HG03135 (cell line): Measurements from ENCODE around the gene ZSWIM1.

Source experiments
- ATAC-seq: cut with Tn5 transposase; IDR thresholded peaks from one replicate; pipeline ENCODE4 v1.9.1; 2021; ENCODE audit warnings: mild to moderate bottlenecking, moderate library complexity; ENCODE audit not compliant: unreplicated experiment

Gene ZSWIM1

DNA sequence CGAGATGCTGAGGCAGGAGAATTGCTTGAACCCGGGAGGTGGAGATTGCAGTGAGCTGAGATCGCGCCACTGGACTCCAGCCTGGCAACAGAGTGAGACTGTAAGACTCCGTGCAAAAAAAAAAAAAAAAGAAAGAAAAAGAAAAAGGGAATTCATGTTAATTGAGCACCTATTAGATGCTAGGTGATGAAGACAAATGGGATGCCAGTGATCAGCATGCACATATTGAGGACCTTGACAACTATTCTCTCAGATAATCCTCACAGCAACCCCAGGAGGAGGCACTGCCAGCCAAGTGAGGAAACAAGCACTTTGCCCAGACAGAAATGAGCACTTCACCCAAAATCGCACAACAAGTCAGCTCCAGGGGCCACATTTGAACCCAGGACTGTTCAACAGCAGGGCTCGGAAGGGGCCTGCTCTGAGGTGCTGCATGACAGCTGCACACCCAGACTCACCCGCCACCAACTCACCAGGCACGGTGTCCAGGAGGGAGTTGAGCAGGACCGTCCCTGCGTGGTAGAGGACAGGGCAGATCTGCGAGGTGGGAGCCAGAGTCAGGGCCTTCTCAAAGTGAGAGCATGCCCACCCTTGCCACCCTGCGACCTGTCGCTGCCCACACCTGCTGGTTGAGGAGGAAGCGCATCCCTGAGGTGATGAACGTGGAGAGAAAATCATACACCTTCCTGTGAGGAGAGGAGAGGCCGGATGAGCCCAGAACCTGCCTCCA, 26.4 kb downstream of the ZSWIM1 start:
- ATAC-seq, result no peak

GRCh38 chr20:45908084-45908483, 27.1 kb downstream of the ZSWIM1 start:
- ATAC-seq, result no peak

DNA sequence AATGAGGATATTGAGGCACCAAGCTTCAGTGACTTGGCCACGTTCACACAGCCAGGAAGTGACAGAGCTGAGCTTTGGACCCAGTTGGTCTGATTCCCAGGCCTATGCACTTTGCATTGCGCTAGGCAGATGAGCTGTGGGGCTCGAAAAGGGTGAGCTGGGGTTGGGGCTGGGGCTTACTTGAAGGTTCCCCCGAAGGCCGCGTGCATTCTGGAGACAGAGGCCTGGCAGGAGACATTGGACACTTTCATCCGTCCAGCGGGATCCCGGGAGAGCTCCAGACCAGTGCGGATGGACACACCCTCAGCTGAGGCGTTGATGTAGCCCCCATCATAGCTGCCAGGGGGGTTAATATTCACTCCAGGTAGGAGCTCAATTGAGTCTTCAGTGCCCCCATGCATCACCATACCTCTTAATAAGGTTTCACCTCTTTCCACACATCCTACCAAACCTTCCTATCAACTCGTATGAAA, 28.3 kb downstream of the ZSWIM1 start:
- ATAC-seq, result no peak

GRCh38 chr20:45909817-45910669, 29.0 kb downstream of the ZSWIM1 start:
- no peak for ATAC-seq

DNA sequence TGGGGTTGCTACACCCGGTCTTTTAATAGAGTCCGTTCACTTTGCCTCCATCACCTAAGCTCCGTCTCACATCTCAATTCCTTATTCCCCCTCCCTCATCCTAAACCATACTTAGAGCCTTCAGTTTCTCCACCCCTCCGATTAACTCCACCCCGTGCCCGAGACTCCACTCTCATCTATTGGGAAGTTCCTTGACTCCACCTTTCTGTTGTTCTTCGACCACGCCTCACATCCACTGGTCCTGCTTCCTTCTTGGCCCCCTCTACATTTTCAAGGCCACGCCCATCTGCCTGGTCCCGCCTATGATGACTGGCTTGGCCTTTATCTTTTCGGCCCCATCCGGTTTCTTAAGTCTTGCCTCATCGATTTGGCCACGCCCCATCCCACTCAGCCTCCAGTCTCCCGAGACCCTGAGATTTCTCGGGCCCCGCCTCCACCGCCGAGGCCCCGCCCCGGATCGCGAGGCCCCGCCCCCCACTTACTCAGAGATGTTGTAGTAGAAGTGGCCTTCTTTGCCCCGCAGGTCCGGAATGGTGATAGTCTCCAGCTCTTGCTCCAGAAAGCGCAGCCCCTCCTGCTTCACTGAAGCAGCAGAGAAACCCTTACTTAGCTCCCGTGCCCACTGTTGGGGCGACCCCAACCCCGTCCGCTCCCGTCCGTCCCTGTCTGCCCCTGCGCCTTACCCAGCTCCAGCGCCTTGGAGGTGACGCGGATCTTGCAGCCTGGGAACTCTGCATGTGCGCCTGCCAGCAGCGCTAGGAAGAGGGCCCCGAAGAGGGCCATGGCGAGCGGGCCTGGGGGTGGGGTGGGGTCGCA, 29.9 kb downstream of the ZSWIM1 start:
- ATAC-seq, result peak; percentile 92

- ATAC-seq, result no peak
Measured at GRCh38 chr20:45911486-45912343, 30.7 kb downstream of the ZSWIM1 start, which contains the start of gene PLTP. Gene PLTP, minus strand, starts transcription at chr20:45912155. Its CDS starts 703 bp downstream, at chr20:45911452.

GRCh38 chr20:45912344-45912682, 31.3 kb downstream of the ZSWIM1 start:
- ATAC-seq, result no peak

DNA sequence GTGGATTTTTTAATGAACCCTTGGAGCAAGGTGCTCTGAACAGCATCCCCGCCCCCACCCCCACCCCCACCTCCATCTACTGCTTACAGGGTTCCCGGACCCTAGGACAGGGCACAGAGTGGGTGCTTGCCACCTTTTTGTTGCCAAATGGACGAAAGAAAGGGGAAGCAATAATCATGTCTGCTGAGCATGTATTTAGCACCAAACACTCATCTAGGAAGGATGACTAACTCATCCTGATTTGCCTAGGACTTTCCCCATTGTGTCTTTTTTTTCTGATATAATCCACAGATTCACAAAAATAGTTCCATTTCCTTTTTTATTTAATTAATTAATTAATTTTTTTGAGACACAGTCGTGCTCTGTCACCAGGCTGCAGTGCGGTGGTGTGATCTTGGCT, 32.1 kb downstream of the ZSWIM1 start:
- no peak for ATAC-seq

DNA sequence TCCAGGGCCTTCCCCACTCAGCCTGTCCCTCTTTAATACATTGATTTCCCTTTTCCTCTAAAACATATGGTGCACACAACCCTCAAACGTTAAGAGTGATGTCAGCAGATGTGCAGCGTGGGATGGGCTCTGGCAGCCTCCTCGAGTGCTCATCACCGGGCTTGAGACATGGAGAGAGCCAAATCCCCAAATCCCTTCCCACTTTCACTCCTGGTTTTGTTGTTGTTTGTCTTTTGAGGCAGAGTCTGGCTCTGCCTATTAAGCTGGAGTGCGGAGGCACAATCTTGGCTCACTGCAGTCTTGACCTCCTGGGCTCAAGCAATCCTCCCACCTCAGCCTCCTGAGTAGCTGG, 36.7 kb downstream of the ZSWIM1 start:
- ATAC-seq, result no peak

GRCh38 chr20:45918182-45918737, 37.2 kb downstream of the ZSWIM1 start:
- ATAC-seq, result no peak

DNA sequence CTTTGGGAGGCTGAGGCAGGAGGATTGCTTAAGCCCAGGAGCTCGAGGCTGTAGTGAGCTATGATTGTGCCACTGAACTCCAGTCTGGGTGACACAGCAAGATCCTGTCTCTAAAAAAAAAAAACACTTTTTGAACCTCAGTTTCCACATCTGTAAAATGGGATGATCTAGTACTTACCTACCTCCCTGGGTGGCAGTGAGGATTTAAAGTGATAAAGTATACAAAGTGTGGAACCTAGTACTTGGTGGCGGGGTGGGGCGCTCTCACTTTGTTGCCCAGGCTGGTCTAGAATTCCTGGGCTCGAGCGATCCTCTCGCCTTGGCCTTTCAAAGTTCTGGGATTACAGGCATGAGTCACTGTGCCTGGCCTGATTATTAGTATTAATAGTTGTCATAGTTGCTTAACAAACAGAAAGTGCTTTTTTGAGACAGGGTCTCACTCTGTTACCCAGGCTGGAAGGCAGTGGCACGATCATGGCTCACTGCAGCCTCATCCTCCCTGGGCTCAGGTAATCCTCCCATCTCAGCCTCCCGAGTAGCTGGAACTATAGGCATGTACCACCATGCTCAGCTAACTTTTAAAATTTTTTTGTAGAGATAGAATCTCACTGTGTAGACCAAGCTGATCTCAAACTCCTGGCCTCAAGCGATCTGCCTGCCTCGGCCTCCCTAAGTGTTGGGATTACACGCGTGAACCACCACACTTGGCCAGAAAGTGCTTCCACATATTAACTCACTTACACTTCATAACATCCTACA, 37.9 kb downstream of the ZSWIM1 start:
- ATAC-seq, result no peak

DNA sequence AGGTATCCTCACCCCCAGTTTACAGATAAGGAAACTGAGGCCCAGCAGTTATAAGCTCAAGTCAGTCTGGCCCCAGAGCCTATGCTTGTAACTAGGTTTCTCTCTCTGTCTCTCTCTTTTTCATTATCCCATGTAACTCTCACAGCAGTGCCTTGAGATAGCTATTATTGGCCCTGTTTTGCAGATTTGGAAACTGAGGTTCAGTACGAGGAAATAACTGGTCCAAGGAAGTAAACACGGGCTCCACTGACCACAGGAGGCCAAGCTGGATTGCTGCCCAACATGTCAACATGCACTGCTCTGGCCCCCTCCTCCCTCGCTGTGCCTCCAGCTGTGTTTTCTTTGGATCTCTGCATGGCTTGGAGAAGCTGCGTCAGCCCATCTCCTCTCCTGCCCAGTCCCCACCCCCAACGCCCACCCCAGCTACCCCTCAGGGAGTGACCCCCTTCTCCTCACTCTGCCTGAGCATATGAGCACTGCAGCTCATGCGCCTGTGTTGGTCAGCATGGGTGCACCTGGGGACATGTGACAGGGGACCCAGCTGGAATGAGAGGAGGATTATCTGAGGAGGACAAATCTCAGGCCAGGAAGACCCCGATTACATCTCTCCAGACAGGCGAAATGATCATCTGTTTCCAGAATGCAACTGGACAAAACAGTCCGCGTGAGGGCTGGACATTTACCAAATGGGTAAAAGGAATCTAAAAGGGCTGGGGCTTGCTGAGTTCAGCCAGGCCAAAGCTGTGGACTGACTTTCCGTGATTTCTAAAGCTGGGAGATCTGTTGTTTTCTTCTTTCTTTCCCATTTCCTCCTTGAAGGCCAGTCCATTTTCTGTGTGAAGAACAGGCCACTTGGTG, 38.7 kb downstream of the ZSWIM1 start:
- ATAC-seq, result no peak

DNA sequence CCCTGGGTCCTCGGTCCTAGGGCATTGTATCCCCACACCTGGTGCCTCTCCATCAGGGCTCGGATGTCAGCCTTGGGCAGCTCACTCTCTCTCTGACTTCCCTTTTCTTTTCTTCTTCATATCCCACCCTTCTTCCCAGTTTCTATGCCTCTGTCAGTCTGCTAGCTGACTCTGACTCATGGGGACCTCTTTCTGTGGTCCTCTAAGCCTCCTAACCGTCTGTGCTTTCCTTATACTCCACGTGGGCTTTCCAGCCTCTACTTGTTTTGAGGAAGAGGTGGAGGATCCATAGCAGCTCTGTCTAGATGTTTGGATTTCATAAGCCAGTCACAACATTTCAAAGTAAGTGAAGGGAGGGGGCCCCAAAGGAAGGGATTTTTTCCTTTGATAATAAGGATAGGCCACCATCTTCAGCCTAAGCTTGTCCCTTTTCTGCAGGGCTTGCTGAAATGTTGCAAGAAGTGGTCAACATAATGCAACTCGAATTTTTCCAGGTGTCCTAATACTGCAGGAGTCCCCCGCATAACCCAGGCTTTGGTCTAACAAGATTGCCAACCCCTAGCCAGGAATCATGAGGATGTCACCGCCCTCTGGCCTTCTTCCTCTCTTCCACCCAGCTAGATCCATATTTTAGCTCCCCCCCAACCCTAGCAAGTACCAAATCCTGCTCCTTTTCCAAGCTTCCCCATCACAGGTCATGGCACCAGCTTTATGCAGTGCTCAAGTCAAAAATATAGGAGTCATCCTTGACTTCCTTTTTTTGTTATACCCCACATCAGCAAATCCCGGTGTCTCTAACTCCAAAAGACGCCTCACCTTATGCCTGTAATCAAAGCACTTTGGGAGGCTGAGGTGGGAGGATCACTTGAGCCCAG, 39.7 kb downstream of the ZSWIM1 start:
- ATAC-seq, result no peak

DNA sequence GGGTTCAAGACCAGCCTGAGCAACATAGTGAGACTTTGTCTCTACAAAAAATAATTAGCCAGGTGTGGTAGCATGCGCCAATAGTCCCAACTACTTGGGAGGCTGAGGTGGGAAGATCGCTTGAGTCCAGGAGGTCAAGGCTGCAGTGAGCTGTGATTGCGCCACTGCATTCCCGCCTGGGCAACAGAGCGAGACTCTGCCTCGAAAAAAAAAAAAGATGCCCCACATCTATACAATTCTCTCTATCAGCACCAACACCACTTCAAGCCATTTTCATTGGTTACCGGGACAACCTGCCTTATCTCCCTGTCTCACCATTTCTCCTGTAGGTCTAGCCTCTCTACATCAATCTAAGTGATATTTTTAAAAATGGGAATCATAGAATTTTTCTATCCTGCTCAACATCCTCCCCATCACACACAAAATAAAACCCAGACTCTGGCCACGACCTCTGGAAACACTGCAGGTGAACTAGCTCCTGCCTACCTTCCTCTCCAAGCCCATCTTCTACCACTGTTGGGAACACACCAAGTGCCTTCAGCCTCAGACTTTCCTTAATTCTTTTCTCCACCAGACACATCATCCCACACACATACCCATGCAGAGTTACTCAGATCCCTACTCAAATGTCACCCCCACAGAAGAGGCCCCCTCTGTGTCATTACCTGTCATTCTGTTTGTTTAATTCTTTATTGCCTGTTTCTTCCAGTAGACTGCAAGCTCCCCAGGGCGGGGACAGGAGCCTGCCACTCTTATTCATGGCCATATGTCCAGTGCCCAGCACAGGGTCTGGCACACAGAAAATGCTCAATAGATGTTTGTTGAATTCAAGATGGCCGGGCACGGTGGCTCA, 40.5 kb downstream of the ZSWIM1 start:
- no peak for ATAC-seq

GRCh38 chr20:45924391-45925261, 43.6 kb downstream of the ZSWIM1 start:
- no peak for ATAC-seq
